ENCODE data around the gene MIB1. TPM values are rescaled to one million over a fixed set of nuclear protein-coding genes. Genes with fewer than 3 reads are reported as not detected.

MIB1 gene
- total RNA-seq, 1 experiment from 2014 or later = 48.8 TPM

- H3K4ac ChIP-seq (ENCODE audit: low read depth, low read length) = no peak overlapping the region
- no peak overlapping the region for H3K56ac ChIP-seq (ENCODE audit: insufficient read length, low read depth, low read length)
- peak; percentile 30; the same call in 1 of the 3 replicates for TF ChIP-seq CTCF (conservative IDR thresholded peaks at IDR 0.05)
- H2BK20ac ChIP-seq (ENCODE audit: low read depth, low read length, poor library complexity, severe bottlenecking) = no peak overlapping the region
- peaks cover 51 to 59% of the 10 kb centered on the region in 2 experiments for H3K4me1 Mint-ChIP-seq
- H3K4me1 ChIP-seq (ENCODE audit: insufficient read depth, low read length) = no peaks in the 10 kb centered on the region
- no peak overlapping the region for H3K14ac ChIP-seq (ENCODE audit: insufficient read depth, low read length)
- H3K27ac ChIP-seq (ENCODE audit: insufficient read length, low read depth, low read length) = no peak overlapping the region
- DNase-seq = no peak
- H2AK5ac ChIP-seq (ENCODE audit: insufficient read length, low read length) = no peak overlapping the region
- H4K8ac ChIP-seq (replicated peaks; ENCODE audit: insufficient read length, low read depth, low read length) = no peak overlapping the region
- H4K5ac ChIP-seq (ENCODE audit: insufficient read length, low read depth, low read length) = no peak overlapping the region
- peaks cover 3% of the 10 kb centered on the region for H3K23me2 ChIP-seq (ENCODE audit: insufficient read length, low read depth, low read length, poor library complexity, severe bottlenecking)
- H4K20me1 ChIP-seq (ENCODE audit: control insufficient read depth, insufficient read depth, insufficient read length) = no peaks in the 10 kb centered on the region
- H2BK5ac ChIP-seq (ENCODE audit: insufficient read length, low read length) = no peak overlapping the region
- no peak overlapping the region for H3K4me2 ChIP-seq (ENCODE audit: insufficient read depth, insufficient read length, low read length)
- H3K27me3 ChIP-seq (ENCODE audit: insufficient read depth, low read length) = no peaks in the 10 kb centered on the region
- no peak overlapping the region for H3K4me3 Mint-ChIP-seq
- H3T11ph ChIP-seq (ENCODE audit: low read length) = no peak overlapping the region
- no peaks in the 10 kb centered on the region for H3K27me3 Mint-ChIP-seq (ENCODE audit: low read depth)
- H3K9me3 Mint-ChIP-seq = no peaks in the 10 kb centered on the region
- no CpG with 5 or more reads among the region's 5 CpGs for WGBS (ENCODE audit: extremely low coverage, insufficient read length, low lambda C conversion rate)
- H2BK120ac ChIP-seq (ENCODE audit: low read depth, low read length, poor library complexity, severe bottlenecking) = no peak overlapping the region
- no peak overlapping the region for H2AFZ ChIP-seq (ENCODE audit: low read length)
- no peaks in the 10 kb centered on the region for H3K79me1 ChIP-seq (ENCODE audit: insufficient read depth, low read depth, low read length, poor library complexity, severe bottlenecking)
- H2BK15ac ChIP-seq (ENCODE audit: low read depth, low read length) = no peak overlapping the region
- H2BK12ac ChIP-seq (ENCODE audit: insufficient read length, low read depth, low read length) = no peak overlapping the region
- H3K9me3 ChIP-seq (ENCODE audit: control insufficient read depth, low read depth, low read length) = no peaks in the 10 kb centered on the region
- no peak overlapping the region for H3K23ac ChIP-seq (ENCODE audit: insufficient read length, low read depth, low read length)
- no peak overlapping the region for H3K9ac ChIP-seq (ENCODE audit: extremely low read depth, insufficient read length, low read length)
- peaks cover 0 to 6% (median 0%) of the 10 kb centered on the region in 3 experiments; a peak in 1 of 7 replicates for H3K36me3 Mint-ChIP-seq (ENCODE audit: insufficient read depth in 1 of 3, low read depth in 3 of 3)
- no peak overlapping the region for H3K27ac Mint-ChIP-seq
- H3K18ac ChIP-seq (ENCODE audit: insufficient read length, low read depth, low read length) = no peak overlapping the region
- H4K91ac ChIP-seq (ENCODE audit: insufficient read length, low read depth, low read length) = no peak overlapping the region
- peaks cover 28% of the 10 kb centered on the region; the same call in 1 of the 2 replicates for H3K79me2 ChIP-seq (ENCODE audit: insufficient read depth, low read length)
These were observed 4.6 kb downstream of the MIB1 start for GRCh38 chr18:21745231-21745630.

Data from H9 (cell line).